WI38 (cell line): Measurements from ENCODE around the gene SELENOV.

Experiments
- H3K4me3 ChIP-seq: 2 replicates; pipeline ENCODE4 v1.5.1; 2011; ENCODE audit warnings: low read depth, mild to moderate bottlenecking, control low read depth, low read length
- CTCF ChIP-seq: IDR thresholded peaks from 2 replicates; pipeline ENCODE4 v1.5.1; 2012; ENCODE audit warnings: low read depth, mild to moderate bottlenecking, control low read depth, low read length

The SELENOV gene

GRCh38 chr19:39524495-39524894 is 9.6 kb downstream of the SELENOV start:
- TF ChIP-seq CTCF, result no peak
- no peak overlapping the region for H3K4me3 ChIP-seq

- TF ChIP-seq CTCF, result no peak
Measured at GRCh38 chr19:39525205-39525604, 10.3 kb downstream of the SELENOV start.

GRCh38 chr19:39531834-39532232 is 16.9 kb downstream of the SELENOV start:
- no peak for TF ChIP-seq CTCF
- peak overlapping the region; percentile 83 for H3K4me3 ChIP-seq

More at GRCh38 chr19:39525205-39525604, 10.3 kb downstream of the SELENOV start:
- no peak overlapping the region for H3K4me3 ChIP-seq

- peak; percentile 99 for TF ChIP-seq CTCF
- H3K4me3 ChIP-seq, result peak within 1 kb of the TSS; percentile 83
Measured at GRCh38 chr19:39532233-39533002, 17.5 kb downstream of the SELENOV start, which contains the start of gene EID2B. Gene EID2B (minus strand): TSS chr19:39532852. CDS start chr19:39532802, 50 bp downstream.

- no peak overlapping the region for H3K4me3 ChIP-seq
- TF ChIP-seq CTCF, result no peak
Measured at GRCh38 chr19:39533003-39533512, 18.1 kb downstream of the SELENOV start.

GRCh38 chr19:39533791-39534190 is 18.9 kb downstream of the SELENOV start:
- no peak for TF ChIP-seq CTCF
- no peak overlapping the region for H3K4me3 ChIP-seq

- peak overlapping the region; percentile 89 for H3K4me3 ChIP-seq
- no peak for TF ChIP-seq CTCF
Measured at GRCh38 chr19:39539165-39539517, 24.2 kb downstream of the SELENOV start.
